ENCODE measurements around the gene ZCCHC7.

- TF ChIP-seq SREBF1 (IDR thresholded peaks at IDR 0.05; ENCODE audit: low read length) (no peak), HDAC2 (IDR thresholded peaks at IDR 0.05) (no peak), MLLT1 (IDR thresholded peaks at IDR 0.05) (no peak), PBX3 (IDR thresholded peaks at IDR 0.05; ENCODE audit: insufficient replicate concordance, low read depth, low read length) (no peak), FOXM1 (IDR thresholded peaks at IDR 0.05; ENCODE audit: low read depth, low read length) (no peak), EZH2 (IDR thresholded peaks at IDR 0.05; ENCODE audit: borderline replicate concordance, control insufficient read depth, low read depth, low read length) (no peak), POLR2A (IDR thresholded peaks at IDR 0.05; ENCODE audit: low read depth, low read length) (no peak), NFIC (IDR thresholded peaks at IDR 0.05; ENCODE audit: low read depth, low read length) (no peak), SRF (IDR thresholded peaks at IDR 0.05; ENCODE audit: low read depth in 2 of 2, low read length in 2 of 2) (no peak), CTCF (IDR thresholded peaks at IDR 0.05 in 2 of 3, conservative IDR thresholded peaks at IDR 0.05 in 1 of 3; ENCODE audit: control insufficient read depth in 2 of 3, extremely low read depth in 1 of 3, insufficient read depth in 1 of 3, low read depth in 3 of 3, low read length in 3 of 3) (no peak), TAF1 (IDR thresholded peaks at IDR 0.05; ENCODE audit: borderline replicate concordance, low read depth, low read length) (no peak), RUNX3 (IDR thresholded peaks at IDR 0.05; ENCODE audit: low read length) (no peak), RELA (IDR thresholded peaks at IDR 0.05; ENCODE audit: borderline replicate concordance, partially characterized antibody) (no peak)
Measured at GRCh38 chr9:37266630-37267029, 146.3 kb downstream of the ZCCHC7 start.

All from GM12878 (cell line).